Coronary artery (tissue), 2 donors: ENCODE data around the gene GLRX.
"Not testable (repeated sequence)": the region's sequence is repeated elsewhere in the genome, so short reads cannot be mapped to it uniquely, and the experiment has no call there.

Experiments
- DNase-seq: peaks from one replicate; pipeline ENCODE4 v3.0.0-alpha.2; 2017; ENCODE audit warnings: low spot score
- H3K27ac ChIP-seq, 2 donors: fragments of 200-600 bp; sonication (generic); one replicate each; pipeline ENCODE4 v1.5.1; 2016 to 2019
- H3K4me3 ChIP-seq: fragments of 200-600 bp; sonication (generic); 2 replicates; pipeline ENCODE4 v1.5.1; 2016; ENCODE audit warnings: mild to moderate bottlenecking, moderate library complexity
- CTCF ChIP-seq: fragments of 200-600 bp; sonication (generic); IDR thresholded peaks from one replicate; pipeline ENCODE4 v1.5.1; 2019; ENCODE audit warnings: antibody characterized with exemption

GLRX gene

GRCh38 chr5:95852567-95852966 lies 30.0 kb upstream of the GLRX start:
- TF ChIP-seq CTCF: no peak
- H3K27ac ChIP-seq: no peak overlapping the region
- no peak overlapping the region for H3K4me3 ChIP-seq
- no peak for DNase-seq

GRCh38 chr5:95851141-95851540 lies 28.6 kb upstream of the GLRX start:
- not testable (repeated sequence) for DNase-seq, H3K27ac ChIP-seq, H3K4me3 ChIP-seq

GRCh38 chr5:95850391-95850894 lies 27.9 kb upstream of the GLRX start:
- no peak for DNase-seq
- TF ChIP-seq CTCF: no peak
- H3K4me3 ChIP-seq: no peak overlapping the region
- H3K27ac ChIP-seq: no peak overlapping the region

- no peak for DNase-seq
- TF ChIP-seq CTCF: no peak
- no peak overlapping the region for H3K4me3 ChIP-seq
- no peak overlapping the region for H3K27ac ChIP-seq
Observed at GRCh38 chr5:95848701-95849100, 26.2 kb upstream of the GLRX start.

- DNase-seq: no peak
- TF ChIP-seq CTCF: no peak
- Histone ChIP-seq H3K4me3 (no peak overlapping the region), H3K27ac (no peak overlapping the region)
Observed at GRCh38 chr5:95847261-95847592, 24.7 kb upstream of the GLRX start.

GRCh38 chr5:95846554-95847260 lies 24.2 kb upstream of the GLRX start:
- TF ChIP-seq CTCF: peak; percentile 45
- DNase-seq: no peak
- Histone ChIP-seq H3K27ac (peak overlapping the region in 1 of 2 donors; percentile 50), H3K4me3 (no peak overlapping the region)

- Histone ChIP-seq H3K4me3 (no peak overlapping the region), H3K27ac (no peak overlapping the region)
- TF ChIP-seq CTCF: no peak
- DNase-seq: no peak
Observed at GRCh38 chr5:95845391-95845790, 22.9 kb upstream of the GLRX start.
